Hepatocyte (in vitro differentiated cells): Measurements from ENCODE around the gene ZNF385B.

ENCODE experiments used
- EZH2 ChIP-seq: fragments of 200-600 bp; sonication (generic); IDR thresholded peaks from 2 replicates; pipeline ENCODE4 v1.6.1; 2016; ENCODE audit warnings: antibody characterized with exemption, mild to moderate bottlenecking, borderline replicate concordance
- EZH2phosphoT487 ChIP-seq: fragments of 200-600 bp; sonication (generic); IDR thresholded peaks from one replicate; pipeline ENCODE4 v1.6.1; 2018; ENCODE audit warnings: antibody characterized with exemption, mild to moderate bottlenecking, low read depth, moderate library complexity; ENCODE audit not compliant: unreplicated experiment, severe bottlenecking
- TF ChIP-seq, protein P1 (sequence below): fragments of 200-600 bp; sonication (generic); IDR thresholded peaks from 2 replicates; pipeline ENCODE4 v1.5.1; 2016; ENCODE audit warnings: antibody characterized with exemption, mild to moderate bottlenecking; ENCODE audit not compliant: poor library complexity

DNA sequence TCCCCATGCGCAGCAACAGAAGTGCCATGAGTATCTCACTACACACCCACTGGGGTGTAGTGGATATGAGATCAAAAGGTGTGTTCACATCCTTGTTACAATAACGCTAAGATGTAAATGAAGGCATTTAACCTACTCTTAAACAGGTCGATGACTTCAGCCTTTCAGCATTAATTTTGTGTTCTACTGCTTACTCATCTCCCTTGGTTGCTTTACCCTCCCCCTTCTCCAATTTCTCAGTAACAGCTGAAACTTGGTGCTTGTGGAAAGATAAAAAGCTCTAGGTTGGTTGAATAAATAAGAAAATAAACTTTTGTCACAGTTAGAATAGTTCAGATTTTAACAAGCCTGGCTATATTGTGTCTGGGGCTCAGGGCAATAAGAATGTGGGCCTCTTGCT, 449.3 kb downstream of the ZNF385B start:
- TF ChIP-seq EZH2 (no peak), EZH2phosphoT487 (no peak)
- TF ChIP-seq, protein P1, sequence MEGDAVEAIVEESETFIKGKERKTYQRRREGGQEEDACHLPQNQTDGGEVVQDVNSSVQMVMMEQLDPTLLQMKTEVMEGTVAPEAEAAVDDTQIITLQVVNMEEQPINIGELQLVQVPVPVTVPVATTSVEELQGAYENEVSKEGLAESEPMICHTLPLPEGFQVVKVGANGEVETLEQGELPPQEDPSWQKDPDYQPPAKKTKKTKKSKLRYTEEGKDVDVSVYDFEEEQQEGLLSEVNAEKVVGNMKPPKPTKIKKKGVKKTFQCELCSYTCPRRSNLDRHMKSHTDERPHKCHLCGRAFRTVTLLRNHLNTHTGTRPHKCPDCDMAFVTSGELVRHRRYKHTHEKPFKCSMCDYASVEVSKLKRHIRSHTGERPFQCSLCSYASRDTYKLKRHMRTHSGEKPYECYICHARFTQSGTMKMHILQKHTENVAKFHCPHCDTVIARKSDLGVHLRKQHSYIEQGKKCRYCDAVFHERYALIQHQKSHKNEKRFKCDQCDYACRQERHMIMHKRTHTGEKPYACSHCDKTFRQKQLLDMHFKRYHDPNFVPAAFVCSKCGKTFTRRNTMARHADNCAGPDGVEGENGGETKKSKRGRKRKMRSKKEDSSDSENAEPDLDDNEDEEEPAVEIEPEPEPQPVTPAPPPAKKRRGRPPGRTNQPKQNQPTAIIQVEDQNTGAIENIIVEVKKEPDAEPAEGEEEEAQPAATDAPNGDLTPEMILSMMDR: no peak
